GM18867 (cell line): ENCODE results near the gene RNU1-4.
A peak's percentile ranks its signal among the peaks of the same experiment; 100 is the strongest.
"Not testable (repeated sequence)": the region's sequence is repeated elsewhere in the genome, so short reads cannot be mapped to it uniquely, and the experiment has no call there.

Experiments
- ATAC-seq: cut with Tn5 transposase; IDR thresholded peaks from one replicate; pipeline ENCODE4 v1.9.1; 2021; ENCODE audit warnings: mild to moderate bottlenecking, moderate library complexity; ENCODE audit not compliant: unreplicated experiment

The RNU1-4 gene

DNA sequence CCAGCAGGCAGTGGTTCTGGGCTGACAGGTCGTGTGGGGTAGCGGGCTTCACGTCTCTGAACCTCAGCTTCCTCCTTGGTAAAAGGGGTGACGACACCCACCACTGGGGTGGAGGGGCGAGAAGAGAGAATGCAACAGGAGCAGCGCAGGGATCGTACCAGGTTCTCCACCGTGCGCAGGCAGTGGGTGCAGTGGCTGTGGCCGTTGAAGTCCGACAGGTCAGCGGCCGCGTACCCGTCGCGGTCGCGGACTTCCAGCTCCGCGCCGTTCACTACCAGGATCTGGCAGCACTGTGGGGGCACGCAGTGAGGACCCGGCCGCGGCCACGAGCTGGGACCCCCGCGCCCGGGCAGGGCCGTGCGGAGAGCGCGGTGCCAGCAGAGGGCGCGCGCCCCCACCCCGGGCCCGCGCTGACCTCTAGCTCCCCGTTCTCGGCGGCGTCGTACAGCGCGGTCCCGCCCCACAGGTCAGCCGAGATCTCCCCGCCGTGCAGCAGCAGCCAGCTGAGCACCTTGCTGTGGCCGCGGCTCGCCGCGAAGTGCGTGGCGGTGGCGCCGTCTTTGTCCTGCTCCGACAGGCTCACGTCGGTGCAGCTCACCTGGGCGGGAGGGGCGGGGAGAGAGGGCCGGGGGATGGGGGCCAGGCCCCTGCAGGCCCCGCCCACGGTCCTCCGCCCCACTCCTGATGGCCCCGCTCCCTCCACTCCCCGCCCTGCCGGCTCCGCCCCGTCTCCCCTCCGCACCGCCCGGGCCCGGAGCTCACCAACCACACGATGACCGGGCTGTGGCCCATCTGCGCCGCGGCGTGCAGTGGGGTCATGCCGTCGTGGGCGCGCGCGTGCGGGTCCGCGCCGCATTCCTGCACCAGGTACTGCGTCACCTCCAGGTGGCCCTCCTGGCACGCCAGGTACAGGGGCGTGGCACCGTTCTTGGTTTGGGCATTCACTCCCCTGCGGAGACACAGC is 32.9 kb upstream of the RNU1-4 start:
- not testable (repeated sequence) for ATAC-seq

GRCh38 chr1:16708704-16709103 is 31.6 kb upstream of the RNU1-4 start:
- not testable (repeated sequence) for ATAC-seq

DNA sequence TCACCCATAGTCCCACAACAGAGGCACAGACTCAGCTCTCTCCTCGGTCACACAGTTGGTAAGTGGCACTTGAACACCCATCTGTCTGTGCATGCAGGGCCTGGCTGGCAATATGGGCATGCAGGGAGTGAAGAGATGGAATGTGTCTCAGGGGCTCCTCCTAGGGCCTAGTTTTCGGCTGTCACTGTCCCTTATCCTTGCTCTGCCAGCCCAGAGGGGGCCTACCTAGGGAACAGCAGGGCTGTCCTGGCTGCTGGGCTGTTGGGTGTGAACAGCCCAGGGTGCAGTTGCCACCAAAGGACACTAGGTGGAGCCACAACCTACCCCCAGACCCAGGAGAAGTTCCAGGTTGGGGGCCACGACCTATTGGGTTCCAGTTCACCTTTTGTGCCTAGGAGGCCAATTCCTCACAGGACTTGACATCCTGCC is 30.6 kb upstream of the RNU1-4 start:
- peak; percentile 65 for ATAC-seq

GRCh38 chr1:16710618-16711017 is 29.7 kb upstream of the RNU1-4 start:
- ATAC-seq = not testable (repeated sequence)

- ATAC-seq = not testable (repeated sequence)
Measured at GRCh38 chr1:16712131-16712530, 28.2 kb upstream of the RNU1-4 start.

GRCh38 chr1:16712582-16712981 is 27.7 kb upstream of the RNU1-4 start:
- not testable (repeated sequence) for ATAC-seq

GRCh38 chr1:16712984-16713383 is 27.3 kb upstream of the RNU1-4 start:
- not testable (repeated sequence) for ATAC-seq

GRCh38 chr1:16713480-16713879 is 26.8 kb upstream of the RNU1-4 start:
- ATAC-seq = not testable (repeated sequence)

DNA sequence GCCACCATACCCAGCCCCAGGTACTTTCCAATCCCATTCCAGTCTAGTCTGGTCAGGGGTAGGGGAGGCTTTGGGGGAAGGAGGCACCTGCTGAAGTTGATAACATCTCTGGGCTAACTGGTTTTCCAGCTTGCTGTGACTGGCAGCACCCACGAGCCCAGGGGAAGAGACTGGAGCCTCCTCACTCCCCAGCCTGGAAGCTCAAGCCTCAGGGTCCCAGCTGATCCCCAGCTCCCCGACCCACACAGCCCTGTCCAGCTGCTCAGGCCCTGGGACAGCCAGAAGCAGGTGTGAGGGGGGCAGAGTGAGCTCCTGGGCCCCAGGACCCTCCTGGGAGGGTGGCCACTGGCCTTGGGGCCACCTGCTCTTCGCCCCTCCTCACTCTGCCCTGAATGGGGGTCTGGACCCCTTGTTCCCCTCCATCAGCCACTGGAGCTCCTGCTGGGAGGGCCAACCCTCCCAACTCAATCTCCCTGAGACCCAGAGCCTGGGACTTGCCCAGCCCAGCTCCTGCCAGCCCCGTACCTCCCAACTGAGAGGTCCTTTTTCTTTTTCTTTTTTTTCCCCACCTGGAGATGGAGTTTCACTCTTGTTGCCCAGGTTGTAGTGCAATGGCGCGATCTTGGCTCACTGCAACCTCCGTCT is 23.5 kb upstream of the RNU1-4 start:
- ATAC-seq = no peak

GRCh38 chr1:16717336-16718098 is 22.8 kb upstream of the RNU1-4 start:
- no peak for ATAC-seq

- ATAC-seq = not testable (repeated sequence)
Measured at GRCh38 chr1:16718099-16718907, 22.0 kb upstream of the RNU1-4 start.

DNA sequence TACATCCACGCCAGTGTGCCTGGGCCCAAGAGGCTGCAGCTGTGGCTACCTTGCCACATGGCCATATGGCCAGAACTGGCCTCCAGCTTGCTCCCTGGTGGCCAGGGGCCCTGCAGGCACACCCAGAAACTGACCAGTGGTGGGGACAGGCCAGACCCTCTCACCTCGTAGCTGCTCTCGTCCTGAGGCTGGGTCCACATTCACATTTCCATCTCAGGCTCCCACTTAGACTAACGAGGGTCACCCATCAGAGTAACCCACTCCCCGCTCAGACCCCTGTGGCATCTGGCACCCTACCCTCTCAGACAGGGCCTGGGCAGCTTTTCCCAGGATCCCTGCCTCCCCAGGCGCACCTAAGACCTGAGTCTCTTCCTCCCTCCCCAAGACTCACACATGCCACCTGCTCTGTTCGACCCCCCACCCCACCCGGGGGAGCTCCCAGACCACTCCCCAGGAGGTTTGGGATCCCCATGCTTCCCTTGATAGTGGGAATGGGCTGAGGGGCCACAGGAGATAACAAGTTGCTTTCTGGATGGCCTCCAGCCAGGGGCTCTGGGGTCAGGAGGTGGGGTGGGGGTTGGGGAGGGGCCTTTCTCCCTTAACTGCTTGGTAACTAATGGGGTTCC is 21.3 kb upstream of the RNU1-4 start:
- no peak for ATAC-seq

DNA sequence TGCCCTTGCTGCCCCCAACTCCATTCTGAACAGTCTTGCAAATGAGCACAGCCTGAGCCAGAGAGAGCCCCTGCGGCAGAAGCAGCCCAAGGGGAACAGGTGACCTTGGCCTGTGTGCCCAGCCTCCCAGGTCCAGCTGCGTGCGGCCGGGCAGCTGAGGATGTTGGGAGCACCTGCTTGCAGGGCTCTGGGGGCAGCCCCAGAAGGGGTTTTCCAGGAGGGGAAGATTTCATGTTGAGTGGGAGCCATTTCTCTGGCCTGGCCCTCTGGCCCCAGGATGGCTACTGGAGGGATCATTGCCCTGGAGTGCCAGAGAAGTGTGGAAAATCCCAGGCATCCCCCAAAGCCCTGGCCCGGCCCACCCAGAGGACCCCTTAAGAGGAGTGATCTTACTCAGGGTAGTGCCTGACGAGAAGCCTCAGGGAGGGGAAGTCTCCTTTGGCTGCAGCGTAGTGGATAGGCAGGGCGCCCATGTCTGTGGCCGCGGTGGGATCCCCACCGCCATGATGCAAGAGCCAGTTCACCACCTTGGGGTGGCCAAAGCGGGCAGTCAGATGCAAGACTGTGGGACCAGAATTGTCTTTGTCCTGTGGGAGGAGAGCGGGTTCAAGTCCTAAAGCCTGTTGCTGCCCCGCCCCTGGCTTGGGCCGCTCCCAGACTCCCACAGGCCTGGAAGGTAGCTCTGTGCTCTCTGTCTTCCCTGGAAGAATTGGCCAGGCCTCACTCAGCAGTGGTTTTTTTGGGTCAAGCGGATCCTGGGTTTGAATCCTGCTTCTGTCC is 20.6 kb upstream of the RNU1-4 start:
- ATAC-seq = no peak

DNA sequence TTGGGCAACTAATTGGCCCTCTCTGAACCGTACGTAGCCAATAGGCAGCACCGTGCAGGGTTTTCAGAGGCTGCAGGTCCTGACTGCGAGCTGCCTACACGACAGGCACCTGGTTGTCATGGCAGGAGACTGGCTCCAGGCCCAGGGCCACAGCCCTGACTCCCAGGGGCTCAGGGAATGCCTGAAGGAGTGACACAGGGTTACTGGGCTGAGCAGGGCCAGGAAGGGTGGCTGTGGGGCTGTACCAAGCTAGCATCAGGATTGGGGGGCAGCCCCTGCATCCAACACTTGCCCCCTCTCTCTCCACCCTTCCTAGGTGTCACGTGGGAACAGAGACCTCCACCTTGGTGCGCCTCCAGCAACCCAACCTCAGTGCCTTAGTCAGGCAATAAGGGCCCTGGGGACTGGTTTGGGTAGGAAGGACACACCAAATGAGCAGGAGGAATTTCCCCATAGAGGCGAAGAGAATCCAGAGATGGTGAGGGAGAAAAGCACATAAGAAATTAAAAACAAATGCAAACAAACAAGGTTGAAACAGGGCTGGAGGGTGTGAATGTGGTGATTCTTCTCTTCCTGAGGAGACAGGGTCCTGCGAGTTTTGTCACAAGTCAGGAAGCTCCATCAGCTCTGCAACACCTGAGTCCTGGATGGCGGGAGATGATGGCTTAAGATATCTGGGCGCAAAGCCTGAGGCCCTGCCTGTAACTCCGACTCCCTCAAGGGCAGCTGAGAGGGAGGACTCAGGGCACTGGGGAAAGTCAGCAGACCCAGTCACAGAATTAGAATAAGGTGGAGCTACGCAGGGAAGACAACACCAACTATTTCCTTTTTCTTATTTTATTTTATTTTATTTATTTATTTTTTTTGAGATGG is 19.7 kb upstream of the RNU1-4 start:
- ATAC-seq = no peak

DNA sequence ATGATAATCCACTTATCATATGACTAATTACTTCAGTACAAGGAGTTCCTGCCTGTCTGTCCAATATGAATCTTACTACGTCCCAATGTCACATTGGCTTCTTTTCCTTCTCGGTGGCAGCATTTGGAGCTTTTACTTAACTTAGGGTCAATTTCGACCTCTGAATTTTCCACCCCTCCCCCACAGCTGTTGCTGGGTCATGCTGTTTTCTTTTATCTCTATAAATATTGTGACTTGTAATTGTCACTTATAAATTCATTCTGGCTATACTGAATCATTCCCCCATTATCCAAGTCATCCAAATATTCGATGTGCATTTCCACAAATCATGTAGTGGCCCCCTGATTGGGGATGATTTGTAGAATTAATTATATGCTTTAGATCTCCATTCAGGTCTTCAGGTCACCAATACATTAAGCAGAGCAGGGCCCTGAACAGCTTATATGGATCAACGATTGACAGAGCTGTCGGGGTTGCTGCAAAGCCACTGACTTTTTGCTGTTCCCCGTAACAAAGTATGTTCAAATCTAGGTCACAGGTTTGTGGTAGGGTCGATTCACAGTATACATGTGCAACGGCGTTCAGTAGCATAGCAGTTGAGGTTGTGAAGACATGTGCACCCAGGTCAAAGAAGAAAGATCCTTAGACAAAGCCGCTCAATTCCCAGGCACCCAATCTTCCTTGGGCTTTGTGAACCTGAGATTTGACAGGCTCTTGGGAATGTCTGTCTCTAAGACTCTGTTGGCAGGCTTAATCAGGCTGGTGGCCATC is 18.3 kb upstream of the RNU1-4 start:
- ATAC-seq = no peak

GRCh38 chr1:16724718-16725438 is 15.4 kb upstream of the RNU1-4 start:
- ATAC-seq = no peak
